Measurements from ENCODE around the gene UGGT2.
"Not testable (repeated sequence)": the region's sequence is repeated elsewhere in the genome, so short reads cannot be mapped to it uniquely, and the experiment has no call there.

UGGT2 gene

GRCh38 chr13:95845656-95846055 lies 207.5 kb downstream of the UGGT2 start:
- not testable (repeated sequence) for DNase-seq; H3K4ac ChIP-seq (ENCODE audit: low read depth, low read length); H3K4me1 ChIP-seq (ENCODE audit: control insufficient read depth, low read depth, low read length); H3K9ac ChIP-seq (ENCODE audit: low read length); H3K4me2 ChIP-seq (ENCODE audit: low read length); H3K79me1 ChIP-seq (ENCODE audit: low read length); H4K5ac ChIP-seq (ENCODE audit: low read length); H2BK15ac ChIP-seq (replicated peaks; ENCODE audit: low read depth); H3K56ac ChIP-seq (ENCODE audit: low read length); H3K4me3 ChIP-seq (ENCODE audit: low read length); H2AK5ac ChIP-seq (ENCODE audit: low read length); H2BK120ac ChIP-seq (ENCODE audit: low read depth, low read length); H3K27ac ChIP-seq (ENCODE audit: low read depth, low read length); H4K8ac ChIP-seq (ENCODE audit: low read depth, low read length); H3K36me3 ChIP-seq (ENCODE audit: control insufficient read depth, insufficient read depth, low read length); H3K23ac ChIP-seq (ENCODE audit: low read length); H3K27me3 ChIP-seq (ENCODE audit: insufficient read depth, low read length, poor library complexity); H3K79me2 ChIP-seq (ENCODE audit: control insufficient read depth, insufficient read depth, low read length); H3K18ac ChIP-seq (ENCODE audit: low read length); H2BK5ac ChIP-seq (ENCODE audit: low read length)
- no CpG with 5 or more reads among the region's 26 CpGs for WGBS (ENCODE audit: extremely low coverage, insufficient coverage, low lambda C conversion rate)

GRCh38 chr13:95842898-95843297 lies 210.3 kb downstream of the UGGT2 start:
- no peak overlapping the region for H3K27ac ChIP-seq (ENCODE audit: low read depth, low read length)
- H3K56ac ChIP-seq (ENCODE audit: low read length), result no peak overlapping the region
- H3K4me1 ChIP-seq (ENCODE audit: control insufficient read depth, low read depth, low read length), result no peaks in the 10 kb centered on the region
- H2BK120ac ChIP-seq (ENCODE audit: low read depth, low read length), result no peak overlapping the region
- DNase-seq, result no peak
- H3K4me3 ChIP-seq (ENCODE audit: low read length), result no peak overlapping the region
- no peak overlapping the region for H3K9ac ChIP-seq (ENCODE audit: low read length)
- H3K4me2 ChIP-seq (ENCODE audit: low read length), result no peak overlapping the region
- WGBS (ENCODE audit: extremely low coverage, insufficient coverage, low lambda C conversion rate), result no CpG with 5 or more reads among the region's 2 CpGs
- no peak overlapping the region for H3K4ac ChIP-seq (ENCODE audit: low read depth, low read length)
- H2BK5ac ChIP-seq (ENCODE audit: low read length), result no peak overlapping the region
- H3K36me3 ChIP-seq (ENCODE audit: control insufficient read depth, insufficient read depth, low read length), result no peaks in the 10 kb centered on the region
- no peak overlapping the region for H3K18ac ChIP-seq (ENCODE audit: low read length)
- no peak overlapping the region for H2BK15ac ChIP-seq (replicated peaks; ENCODE audit: low read depth)
- no peak overlapping the region for H4K8ac ChIP-seq (ENCODE audit: low read depth, low read length)
- no peak overlapping the region for H3K23ac ChIP-seq (ENCODE audit: low read length)
- no peak overlapping the region for H4K5ac ChIP-seq (ENCODE audit: low read length)
- no peaks in the 10 kb centered on the region for H3K79me1 ChIP-seq (ENCODE audit: low read length)
- H3K27me3 ChIP-seq (ENCODE audit: insufficient read depth, low read length, poor library complexity), result no peaks in the 10 kb centered on the region
- H3K79me2 ChIP-seq (ENCODE audit: control insufficient read depth, insufficient read depth, low read length), result no peaks in the 10 kb centered on the region
- no peak overlapping the region for H2AK5ac ChIP-seq (ENCODE audit: low read length)

GRCh38 chr13:95841894-95842293 lies 211.3 kb downstream of the UGGT2 start:
- Histone ChIP-seq H4K5ac (ENCODE audit: low read length) (no peak overlapping the region), H3K23ac (ENCODE audit: low read length) (no peak overlapping the region), H3K4me1 (ENCODE audit: control insufficient read depth, low read depth, low read length) (no peaks in the 10 kb centered on the region), H2AK5ac (ENCODE audit: low read length) (no peak overlapping the region), H2BK15ac (replicated peaks; ENCODE audit: low read depth) (no peak overlapping the region), H3K36me3 (ENCODE audit: control insufficient read depth, insufficient read depth, low read length) (no peaks in the 10 kb centered on the region), H3K9ac (ENCODE audit: low read length) (no peak overlapping the region), H2BK5ac (ENCODE audit: low read length) (no peak overlapping the region), H3K4ac (ENCODE audit: low read depth, low read length) (no peak overlapping the region), H3K56ac (ENCODE audit: low read length) (no peak overlapping the region), H3K18ac (ENCODE audit: low read length) (no peak overlapping the region), H3K27me3 (ENCODE audit: insufficient read depth, low read length, poor library complexity) (no peaks in the 10 kb centered on the region), H3K79me2 (ENCODE audit: control insufficient read depth, insufficient read depth, low read length) (no peaks in the 10 kb centered on the region), H2BK120ac (ENCODE audit: low read depth, low read length) (no peak overlapping the region), H3K79me1 (ENCODE audit: low read length) (no peaks in the 10 kb centered on the region), H3K4me3 (ENCODE audit: low read length) (no peak overlapping the region), H3K27ac (ENCODE audit: low read depth, low read length) (no peak overlapping the region), H4K8ac (ENCODE audit: low read depth, low read length) (no peak overlapping the region), H3K4me2 (ENCODE audit: low read length) (no peak overlapping the region)
- DNase-seq, result no peak

- no peak overlapping the region for H3K23ac ChIP-seq (ENCODE audit: low read length)
- no peak overlapping the region for H2BK15ac ChIP-seq (replicated peaks; ENCODE audit: low read depth)
- no peak overlapping the region for H4K8ac ChIP-seq (ENCODE audit: low read depth, low read length)
- H2BK120ac ChIP-seq (ENCODE audit: low read depth, low read length), result no peak overlapping the region
- WGBS (ENCODE audit: extremely low coverage, insufficient coverage, low lambda C conversion rate), result no CpG with 5 or more reads among the region's 3 CpGs
- no peak overlapping the region for H3K18ac ChIP-seq (ENCODE audit: low read length)
- no peak overlapping the region for H3K56ac ChIP-seq (ENCODE audit: low read length)
- no peak overlapping the region for H2AK5ac ChIP-seq (ENCODE audit: low read length)
- no peaks in the 10 kb centered on the region for H3K36me3 ChIP-seq (ENCODE audit: control insufficient read depth, insufficient read depth, low read length)
- H3K4me1 ChIP-seq (ENCODE audit: control insufficient read depth, low read depth, low read length), result no peaks in the 10 kb centered on the region
- no peaks in the 10 kb centered on the region for H3K27me3 ChIP-seq (ENCODE audit: insufficient read depth, low read length, poor library complexity)
- H3K9ac ChIP-seq (ENCODE audit: low read length), result no peak overlapping the region
- no peaks in the 10 kb centered on the region for H3K79me1 ChIP-seq (ENCODE audit: low read length)
- peak; percentile 65 for DNase-seq
- no peak overlapping the region for H3K27ac ChIP-seq (ENCODE audit: low read depth, low read length)
- H3K4me3 ChIP-seq (ENCODE audit: low read length), result no peak overlapping the region
- no peaks in the 10 kb centered on the region for H3K79me2 ChIP-seq (ENCODE audit: control insufficient read depth, insufficient read depth, low read length)
- H4K5ac ChIP-seq (ENCODE audit: low read length), result no peak overlapping the region
- H3K4ac ChIP-seq (ENCODE audit: low read depth, low read length), result no peak overlapping the region
- no peak overlapping the region for H2BK5ac ChIP-seq (ENCODE audit: low read length)
- H3K4me2 ChIP-seq (ENCODE audit: low read length), result no peak overlapping the region
These were observed 219.0 kb downstream of the UGGT2 start for GRCh38 chr13:95834134-95834765.

- Histone ChIP-seq H2BK120ac (ENCODE audit: low read depth, low read length) (no peak overlapping the region), H3K9ac (ENCODE audit: low read length) (no peak overlapping the region), H3K18ac (ENCODE audit: low read length) (no peak overlapping the region), H3K27me3 (ENCODE audit: insufficient read depth, low read length, poor library complexity) (no peaks in the 10 kb centered on the region), H4K5ac (ENCODE audit: low read length) (no peak overlapping the region), H2AK5ac (ENCODE audit: low read length) (no peak overlapping the region), H3K79me1 (ENCODE audit: low read length) (no peaks in the 10 kb centered on the region), H3K23ac (ENCODE audit: low read length) (no peak overlapping the region), H3K4ac (ENCODE audit: low read depth, low read length) (no peak overlapping the region), H3K27ac (ENCODE audit: low read depth, low read length) (no peak overlapping the region), H3K56ac (ENCODE audit: low read length) (no peak overlapping the region), H4K8ac (ENCODE audit: low read depth, low read length) (no peak overlapping the region), H3K4me1 (ENCODE audit: control insufficient read depth, low read depth, low read length) (no peaks in the 10 kb centered on the region), H3K4me3 (ENCODE audit: low read length) (no peak overlapping the region), H2BK5ac (ENCODE audit: low read length) (no peak overlapping the region), H3K79me2 (ENCODE audit: control insufficient read depth, insufficient read depth, low read length) (no peaks in the 10 kb centered on the region), H3K4me2 (ENCODE audit: low read length) (no peak overlapping the region), H2BK15ac (replicated peaks; ENCODE audit: low read depth) (no peak overlapping the region), H3K36me3 (ENCODE audit: control insufficient read depth, insufficient read depth, low read length) (no peaks in the 10 kb centered on the region)
- peak; percentile 6 for DNase-seq
- WGBS (ENCODE audit: extremely low coverage, insufficient coverage, low lambda C conversion rate), result no CpG with 5 or more reads among the region's 1 CpG
These were observed 219.5 kb downstream of the UGGT2 start for GRCh38 chr13:95833719-95834118.

GRCh38 chr13:95833126-95833525 lies 220.1 kb downstream of the UGGT2 start:
- H3K4me2 ChIP-seq (ENCODE audit: low read length), result no peak overlapping the region
- H3K56ac ChIP-seq (ENCODE audit: low read length), result no peak overlapping the region
- no CpG with 5 or more reads among the region's 1 CpG for WGBS (ENCODE audit: extremely low coverage, insufficient coverage, low lambda C conversion rate)
- no peaks in the 10 kb centered on the region for H3K36me3 ChIP-seq (ENCODE audit: control insufficient read depth, insufficient read depth, low read length)
- no peak for DNase-seq
- no peaks in the 10 kb centered on the region for H3K4me1 ChIP-seq (ENCODE audit: control insufficient read depth, low read depth, low read length)
- H3K27ac ChIP-seq (ENCODE audit: low read depth, low read length), result no peak overlapping the region
- H2BK120ac ChIP-seq (ENCODE audit: low read depth, low read length), result no peak overlapping the region
- H4K5ac ChIP-seq (ENCODE audit: low read length), result no peak overlapping the region
- no peaks in the 10 kb centered on the region for H3K79me2 ChIP-seq (ENCODE audit: control insufficient read depth, insufficient read depth, low read length)
- H3K9ac ChIP-seq (ENCODE audit: low read length), result no peak overlapping the region
- no peak overlapping the region for H3K23ac ChIP-seq (ENCODE audit: low read length)
- no peak overlapping the region for H3K4me3 ChIP-seq (ENCODE audit: low read length)
- H3K18ac ChIP-seq (ENCODE audit: low read length), result no peak overlapping the region
- no peaks in the 10 kb centered on the region for H3K27me3 ChIP-seq (ENCODE audit: insufficient read depth, low read length, poor library complexity)
- H2BK5ac ChIP-seq (ENCODE audit: low read length), result no peak overlapping the region
- no peak overlapping the region for H2AK5ac ChIP-seq (ENCODE audit: low read length)
- H3K79me1 ChIP-seq (ENCODE audit: low read length), result no peaks in the 10 kb centered on the region
- H2BK15ac ChIP-seq (replicated peaks; ENCODE audit: low read depth), result no peak overlapping the region
- H4K8ac ChIP-seq (ENCODE audit: low read depth, low read length), result no peak overlapping the region
- H3K4ac ChIP-seq (ENCODE audit: low read depth, low read length), result no peak overlapping the region

Measured in mesendoderm (in vitro differentiated cells).